Tibial artery (tissue), 4 donors: ENCODE results near the gene ARL13B.

ENCODE experiments used
- DNase-seq, 2 donors: peaks; one replicate each; pipeline ENCODE4 v3.0.0-alpha.2; 2019
- H3K27ac ChIP-seq, 2 donors: fragments of 200-600 bp; sonication (generic) in 1 of 2; 1 replicate in 1 of 2; 2 replicates in 1 of 2; pipeline ENCODE4 v1.5.1; 2018 to 2019; ENCODE audit warnings: mild to moderate bottlenecking in 1 of 2
- H3K27me3 ChIP-seq, 2 donors: fragments of 200-600 bp; sonication (generic) in 1 of 2; one replicate each; pipeline versions ENCODE4 v1.5.1 to v1.6.0; 2016 to 2019
- H3K36me3 ChIP-seq, 3 donors: fragments of 200-600 bp; sonication (generic) in 2 of 3; one replicate each; pipeline ENCODE4 v1.5.1; 2016 to 2019; ENCODE audit warnings: mild to moderate bottlenecking in 2 of 3
- H3K4me1 ChIP-seq, 4 donors: fragments of 200-600 bp; sonication (generic) in 2 of 4; 1 replicate in 3 of 4; 2 replicates in 1 of 4; pipeline ENCODE4 v1.5.1; 2016 to 2019
- H3K4me3 ChIP-seq, 2 donors: fragments of 200-600 bp; sonication (generic) in 1 of 2; 1 replicate in 1 of 2; 2 replicates in 1 of 2; pipeline ENCODE4 v1.5.1; 2018 to 2019; ENCODE audit warnings: mild to moderate bottlenecking in 2 of 2
- H3K9me3 ChIP-seq, 3 donors: fragments of 200-600 bp; sonication (generic) in 1 of 3; one replicate each; pipeline ENCODE4 v1.5.1; 2016 to 2019
- CTCF ChIP-seq, 2 experiments: fragments of 200-600 bp in 1 of 2; fragments of 450-650 bp in 1 of 2; IDR thresholded peaks; one replicate each; pipeline ENCODE4 v1.5.1; 2017 to 2019; ENCODE audit warnings: antibody characterized with exemption in 2 of 2, mild to moderate bottlenecking in 1 of 2, moderate library complexity in 1 of 2
- intact Hi-C: fragments of 100-400 bp; cut with DNase I; formaldehyde crosslinking; loops from one replicate; pipeline ENCODE4 v1.15.0; 2023; ENCODE audit warnings: low total_unique reads

ARL13B gene

DNA sequence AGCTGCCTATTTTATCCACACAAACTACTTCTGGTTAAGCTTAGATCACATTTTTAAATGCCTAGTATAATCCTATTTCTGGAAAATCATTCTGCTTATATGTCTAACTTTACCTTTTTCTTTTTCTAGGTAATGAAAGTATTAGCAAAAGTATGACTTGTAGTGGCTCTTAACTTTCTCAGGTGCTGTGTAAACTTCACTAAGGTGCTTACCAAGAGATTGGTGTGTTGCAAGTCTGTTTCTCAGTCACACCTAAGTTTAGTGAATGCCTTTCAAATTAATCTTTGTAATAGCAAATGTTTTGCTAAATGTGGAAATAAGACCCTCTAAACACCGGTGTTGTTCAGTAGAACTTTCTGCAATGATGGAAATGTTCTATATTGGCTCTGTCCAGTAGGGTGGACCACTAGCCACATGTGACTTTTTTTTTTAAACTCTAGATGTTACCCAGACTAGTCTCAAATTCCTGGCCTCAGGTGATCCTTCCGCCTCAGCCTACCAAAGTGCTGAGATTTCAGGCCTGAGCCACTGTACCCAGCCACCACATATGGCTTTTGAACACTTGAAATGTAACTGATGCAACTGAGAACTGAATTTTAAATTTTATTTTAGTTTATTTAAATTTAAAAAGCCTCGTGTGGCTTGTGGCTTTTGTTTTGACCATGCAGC, 22.0 kb downstream of the ARL13B start:
- TF ChIP-seq CTCF (IDR thresholded peaks at IDR 0.05) = no peak
- H3K27me3 ChIP-seq = no peaks in the 10 kb centered on the region
- no peaks in the 10 kb centered on the region for H3K9me3 ChIP-seq
- no peak for DNase-seq
- no peak overlapping the region for H3K4me3 ChIP-seq
- peaks cover 0 to 7% (median 2%) of the 10 kb centered on the region in 4 donors for H3K4me1 ChIP-seq
- intact Hi-C loops = no loop called here
- peaks cover 0 to 5% (median under 1%) of the 10 kb centered on the region in 3 donors for H3K36me3 ChIP-seq
- H3K27ac ChIP-seq = peak overlapping the region in 1 of 2 donors; percentile 35

- DNase-seq = no peak
- TF ChIP-seq CTCF (IDR thresholded peaks at IDR 0.05) = peak; percentile 62 to 72
Measured at GRCh38 chr3:94004301-94004910, 24.5 kb downstream of the ARL13B start.

DNA sequence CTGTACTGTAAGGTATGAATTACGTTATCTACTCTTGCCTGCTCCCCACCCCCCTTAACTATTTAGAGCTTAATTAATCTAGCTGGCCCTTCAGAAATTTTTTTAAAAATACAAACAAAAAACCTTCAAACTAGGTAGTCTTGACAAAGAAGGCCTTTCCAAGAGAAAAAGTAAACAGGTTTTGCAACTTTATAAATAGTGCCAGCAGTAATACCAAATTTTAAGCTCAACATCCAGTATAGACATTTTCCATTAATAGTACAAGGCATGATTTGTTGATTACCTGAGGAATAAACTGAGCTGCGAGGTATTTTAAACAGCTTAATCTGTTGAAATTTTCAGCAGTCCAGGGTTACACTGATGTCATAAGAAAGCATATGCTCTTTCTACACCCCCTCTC, 28.3 kb downstream of the ARL13B start:
- Histone ChIP-seq H3K27me3 (no peaks in the 10 kb centered on the region), H3K27ac (no peak overlapping the region), H3K4me1 (no peaks in the 10 kb centered on the region), H3K9me3 (no peaks in the 10 kb centered on the region), H3K4me3 (no peak overlapping the region), H3K36me3 (no peaks in the 10 kb centered on the region)
- TF ChIP-seq CTCF (IDR thresholded peaks at IDR 0.05) = no peak
- no peak for DNase-seq
- intact Hi-C loops = loop anchor here (5.0 kb wide), 1 partner anchor 59 kb away; no protein-coding TSS in a partner anchor

More at GRCh38 chr3:94004301-94004910, 24.5 kb downstream of the ARL13B start:
- Histone ChIP-seq H3K4me1 (peaks cover 0 to 7% (median 2%) of the 10 kb centered on the region in 4 donors), H3K36me3 (no peaks in the 10 kb centered on the region), H3K4me3 (peak overlapping the region; percentile 26 to 34), H3K27me3 (no peaks in the 10 kb centered on the region), H3K27ac (no peak overlapping the region), H3K9me3 (no peaks in the 10 kb centered on the region)
- intact Hi-C loops = no loop called here

GRCh38 chr3:94009608-94010007, 29.7 kb downstream of the ARL13B start:
- no peaks in the 10 kb centered on the region for H3K4me1 ChIP-seq
- intact Hi-C loops = loop anchor here (5.0 kb wide), 1 partner anchor 58 kb away; no protein-coding TSS in a partner anchor

GRCh38 chr3:94011233-94011711, 31.3 kb downstream of the ARL13B start:
- no peaks in the 10 kb centered on the region for H3K36me3 ChIP-seq
- no peak overlapping the region for H3K4me3 ChIP-seq
- intact Hi-C loops = no loop called here
- DNase-seq = no peak
- TF ChIP-seq CTCF (IDR thresholded peaks at IDR 0.05) = no peak
- no peaks in the 10 kb centered on the region for H3K27me3 ChIP-seq
- no peaks in the 10 kb centered on the region for H3K4me1 ChIP-seq
- no peaks in the 10 kb centered on the region for H3K9me3 ChIP-seq
- H3K27ac ChIP-seq = no peak overlapping the region

More at GRCh38 chr3:94009608-94010007, 29.7 kb downstream of the ARL13B start:
- H3K9me3 ChIP-seq = no peaks in the 10 kb centered on the region
- no peak for TF ChIP-seq CTCF (IDR thresholded peaks at IDR 0.05)
- H3K27ac ChIP-seq = no peak overlapping the region
- no peak for DNase-seq
- no peaks in the 10 kb centered on the region for H3K36me3 ChIP-seq
- H3K27me3 ChIP-seq = no peaks in the 10 kb centered on the region
- no peak overlapping the region for H3K4me3 ChIP-seq
